Kidney capillary endothelial cell (primary cell): ENCODE measurements around the gene AP1S3.
"Not testable (repeated sequence)": the region's sequence is repeated elsewhere in the genome, so short reads cannot be mapped to it uniquely, and the experiment has no call there.

Source experiments
- DNase-seq: peaks from one replicate; pipeline ENCODE4 v3.0.0-alpha.2; 2018; ENCODE audit warnings: low spot score

The AP1S3 gene

GRCh38 chr2:223801736-223802135, 35.6 kb downstream of the AP1S3 start:
- no peak for DNase-seq

GRCh38 chr2:223800908-223801307, 36.5 kb downstream of the AP1S3 start:
- no peak for DNase-seq

GRCh38 chr2:223797811-223798721, 39.3 kb downstream of the AP1S3 start:
- DNase-seq = peak; percentile 18

- no peak for DNase-seq
Observed at GRCh38 chr2:223797037-223797436, 40.3 kb downstream of the AP1S3 start.

GRCh38 chr2:223789423-223789822, 48.0 kb downstream of the AP1S3 start:
- DNase-seq = no peak

GRCh38 chr2:223788826-223789225, 48.6 kb downstream of the AP1S3 start:
- DNase-seq = no peak

- not testable (repeated sequence) for DNase-seq
Observed at GRCh38 chr2:223788106-223788505, 49.3 kb downstream of the AP1S3 start.

GRCh38 chr2:223787358-223787757, 50.0 kb downstream of the AP1S3 start:
- no peak for DNase-seq

- DNase-seq = no peak
Observed at GRCh38 chr2:223786943-223787342, 50.4 kb downstream of the AP1S3 start.

GRCh38 chr2:223786236-223786635, 51.1 kb downstream of the AP1S3 start:
- DNase-seq = no peak

- no peak for DNase-seq
Observed at GRCh38 chr2:223784221-223784772, 53.1 kb downstream of the AP1S3 start.

- DNase-seq = no peak
Observed at GRCh38 chr2:223782629-223783028, 54.8 kb downstream of the AP1S3 start.

GRCh38 chr2:223781560-223781959, 55.8 kb downstream of the AP1S3 start:
- no peak for DNase-seq

- peak; percentile 36 for DNase-seq
Observed at GRCh38 chr2:223779877-223780276, 57.5 kb downstream of the AP1S3 start.

GRCh38 chr2:223774193-223774592, 63.2 kb downstream of the AP1S3 start:
- DNase-seq = no peak

GRCh38 chr2:223772363-223772762, 65.0 kb downstream of the AP1S3 start:
- DNase-seq = no peak

- DNase-seq = no peak
Observed at GRCh38 chr2:223771475-223771874, 65.9 kb downstream of the AP1S3 start.

GRCh38 chr2:223768179-223768578, 69.2 kb downstream of the AP1S3 start:
- no peak for DNase-seq

- no peak for DNase-seq
Observed at GRCh38 chr2:223767341-223767740, 70.0 kb downstream of the AP1S3 start.

- no peak for DNase-seq
Observed at GRCh38 chr2:223765221-223765785, 72.1 kb downstream of the AP1S3 start.

GRCh38 chr2:223764796-223765195, 72.6 kb downstream of the AP1S3 start:
- no peak for DNase-seq

GRCh38 chr2:223762853-223763252, 74.5 kb downstream of the AP1S3 start:
- no peak for DNase-seq

- DNase-seq = not testable (repeated sequence)
Observed at GRCh38 chr2:223761746-223762145, 75.6 kb downstream of the AP1S3 start.
